HepG2 (cell line): ENCODE data around the gene UGGT1. TPM values are rescaled to one million over a fixed set of nuclear protein-coding genes. Genes with fewer than 3 reads are reported as not detected.
A peak's percentile ranks its signal among the peaks of the same experiment; 100 is the strongest.

Experiments used
- ATAC-seq: fragments of 200-7000 bp; cut with Tn5 transposase; 3 replicates; pipeline ENCODE4 v1.9.1; 2020; ENCODE audit warnings: mild to moderate bottlenecking, moderate library complexity
- BruUV-seq: library from RNA; stranded (reverse); fragments of 400-500 nt; replicated peaks from 2 replicates; lab custom pipeline; 2021; lab: Mats Ljungman, UMichigan
- CTCF ChIA-PET: fragments of 300-600 bp; formaldehyde crosslinking; extraction: SDS; loops from one replicate; lab custom pipeline; 2021; ENCODE audit warnings: low total read pairs, inconsistent platforms, low intra/inter-chr PET ratio; lab: Yijun Ruan, JAX
- POLR2A ChIA-PET: fragments of 350-600 bp; sonication (Branson Sonifier 250); formaldehyde crosslinking; loops from one replicate; lab custom pipeline; 2020; ENCODE audit warnings: antibody characterized with exemption, inconsistent platforms; lab: Yijun Ruan, JAX
- DNase-seq: peaks from one replicate; pipeline ENCODE4 v3.0.0-alpha.2; 2015; ENCODE audit warnings: low spot score
- FAIRE-seq: peaks from 3 replicates; lab custom pipeline; 2011; peaks lifted over from hg19 to GRCh38; lab: Jason Lieb, UNC
- H2AFZ ChIP-seq: one replicate; pipeline ENCODE4 v1.6.1; 2011; ENCODE audit warnings: low read length, inconsistent platforms
- H3K27ac ChIP-seq: fragments of 300-600 bp; 3 replicates; pipeline ENCODE4 v1.8.0; 2011; ENCODE audit warnings: mixed run types, mild to moderate bottlenecking, mixed read lengths, low read length, inconsistent platforms; ENCODE audit not compliant: insufficient read depth; ENCODE audit errors: extremely low read length
- H3K27me3 ChIP-seq, 2 experiments: fragments of 200-600 bp in 1 of 2; 2 replicates in 1 of 2; 3 replicates in 1 of 2; pipeline versions ENCODE4 v1.6.0 to v1.8.0; 2011; ENCODE audit warnings: low read length in 2 of 2, mild to moderate bottlenecking in 2 of 2, moderate library complexity in 2 of 2, inconsistent platforms in 1 of 2; ENCODE audit not compliant: insufficient read depth in 2 of 2, control insufficient read depth in 1 of 2
- H3K36me3 ChIP-seq, 2 experiments: fragments of 200-600 bp in 1 of 2; replicated peaks in 1 of 2; 2 replicates in 1 of 2; 3 replicates in 1 of 2; pipeline versions ENCODE4 v1.5.1 to v1.8.0; 2011; ENCODE audit warnings: low read length in 2 of 2, inconsistent platforms in 1 of 2; ENCODE audit not compliant: insufficient read depth in 2 of 2, control insufficient read depth in 1 of 2
- H3K4me1 ChIP-seq: 2 replicates; pipeline ENCODE4 v1.5.1; 2012; ENCODE audit warnings: low read length, inconsistent platforms; ENCODE audit not compliant: insufficient read depth
- H3K4me2 ChIP-seq: 2 replicates; pipeline ENCODE4 v1.6.0; 2011; ENCODE audit warnings: low read depth, low read length, inconsistent platforms
- H3K4me3 ChIP-seq, 3 experiments: fragments of 200-600 bp in 1 of 3; sonication (generic), shearing (Covaris generic) in 1 of 3; replicated peaks in 1 of 3; 2 replicates each; pipeline ENCODE4 v1.5.1; 2011 to 2016; ENCODE audit warnings: low read length in 3 of 3, inconsistent platforms in 2 of 3, low read depth in 2 of 3, mild to moderate bottlenecking in 2 of 3, control low read depth in 1 of 3, mixed read lengths in 1 of 3; ENCODE audit not compliant: insufficient read depth in 1 of 3
- H3K79me2 ChIP-seq: one replicate; pipeline ENCODE4 v1.6.1; 2011; ENCODE audit warnings: low read length, inconsistent platforms; ENCODE audit not compliant: insufficient read depth
- H3K9ac ChIP-seq: 2 replicates; pipeline ENCODE4 v1.6.0; 2011; ENCODE audit warnings: mild to moderate bottlenecking, low read depth, low read length, inconsistent platforms; ENCODE audit not compliant: insufficient read depth
- H3K9me3 ChIP-seq: 2 replicates; pipeline ENCODE4 v1.5.1; 2012; ENCODE audit warnings: mild to moderate bottlenecking, low read length
- H4K20me1 ChIP-seq: 2 replicates; pipeline ENCODE4 v1.6.0; 2011; ENCODE audit warnings: inconsistent platforms, mild to moderate bottlenecking, low read length, moderate library complexity; ENCODE audit not compliant: insufficient read depth
- ADNP ChIP-seq: sonication (generic); formaldehyde crosslinking; IDR thresholded peaks from 2 replicates; pipeline ENCODE4 v1.4.0; 2020; ENCODE audit warnings: missing genetic modification reagents
- CBX2 ChIP-seq, 2 experiments: fragments of 200-600 bp in 1 of 2; sonication (generic); formaldehyde crosslinking in 1 of 2; IDR thresholded peaks; 2 replicates each; pipeline versions ENCODE4 v1.7.0 to v1.8.1; 2018 to 2022; ENCODE audit warnings: low read depth in 2 of 2, low read length in 1 of 2, mild to moderate bottlenecking in 1 of 2, missing genetic modification reagents in 1 of 2
- GFI1 ChIP-seq: sonication (generic); formaldehyde crosslinking; IDR thresholded peaks from 2 replicates; pipeline ENCODE4 v1.5.0; 2020; ENCODE audit warnings: missing genetic modification reagents, mild to moderate bottlenecking, borderline replicate concordance
- IKZF4 ChIP-seq: sonication (generic); formaldehyde crosslinking; IDR thresholded peaks from 2 replicates; pipeline ENCODE4 v1.5.1; 2020; ENCODE audit warnings: borderline replicate concordance, mild to moderate bottlenecking, low read depth, missing genetic modification reagents; ENCODE audit errors: not compliant biosample characterization
- MYNN ChIP-seq: sonication (generic); formaldehyde crosslinking; IDR thresholded peaks from 2 replicates; pipeline ENCODE4 v1.4.0; 2020; ENCODE audit warnings: mild to moderate bottlenecking, low read depth, missing genetic modification reagents
- RARG ChIP-seq: sonication (generic); formaldehyde crosslinking; IDR thresholded peaks from 2 replicates; pipeline ENCODE4 v1.4.0; 2020; ENCODE audit warnings: low read depth, mild to moderate bottlenecking, missing genetic modification reagents
- SCMH1 ChIP-seq: sonication (generic); formaldehyde crosslinking; IDR thresholded peaks from 2 replicates; pipeline ENCODE4 v1.9.0; 2021; ENCODE audit warnings: missing genetic modification reagents, mild to moderate bottlenecking, borderline replicate concordance
- ZBTB25 ChIP-seq: IDR thresholded peaks from 2 replicates; pipeline ENCODE4 v1.6.1; 2018; ENCODE audit warnings: missing genetic modification reagents
- ZFYVE20 ChIP-seq: sonication (generic); formaldehyde crosslinking; IDR thresholded peaks from 2 replicates; pipeline ENCODE4 v1.8.0; 2023; ENCODE audit warnings: low read depth, mild to moderate bottlenecking, moderate library complexity, missing genetic modification reagents, borderline replicate concordance
- ZNF235 ChIP-seq: sonication (generic); formaldehyde crosslinking; IDR thresholded peaks from 2 replicates; pipeline ENCODE4 v1.8.1; 2023; ENCODE audit warnings: mild to moderate bottlenecking, missing genetic modification reagents, borderline replicate concordance
- ZNF354B ChIP-seq: sonication (generic); formaldehyde crosslinking; IDR thresholded peaks from 2 replicates; pipeline ENCODE4 v1.8.0; 2022; ENCODE audit warnings: mild to moderate bottlenecking, missing genetic modification reagents
- ZNF567 ChIP-seq: sonication (generic); formaldehyde crosslinking; IDR thresholded peaks from 2 replicates; pipeline ENCODE4 v1.8.1; 2023; ENCODE audit warnings: mild to moderate bottlenecking, missing genetic modification reagents, borderline replicate concordance
- WGBS: methylation state at CpG from one replicate; pipeline ENCODE4 v1.1.6; 2017; ENCODE audit warnings: low lambda C conversion rate; 5-methylcytosine and 5-hydroxymethylcytosine counted together
- in situ Hi-C: cut with HindIII; loops from 2 replicates; pipeline ENCODE4 v1.10.0; 2017; ENCODE audit warnings: low pct_unique_long_range_greater_than_20kb; ENCODE audit not compliant: extremely low pct_ligation_motif_present
- intact Hi-C: fragments of 100-400 bp; cut with micrococcal nuclease; formaldehyde crosslinking; loops from one replicate; pipeline ENCODE4 v1.10.0; 2022; ENCODE audit not compliant: unreplicated experiment
- polyA plus RNA-seq, 8 experiments: library from polyadenylated mRNA; depleted of rRNA in 3 of 8; stranded (reverse) in 7 of 8; unstranded in 1 of 8; fragments of >200 nt; fragmentation: Illumina TruSeq in 4 of 8; extraction: Trizol in 4 of 8; gene quantifications; 2 replicates each; pipeline versions ENCODE4 v1.2.1 to v1.2.3, GENCODE V29; 2011 to 2016; ENCODE audit warnings: low read depth in 4 of 8, missing spikeins in 1 of 8, mixed read lengths in 1 of 8; ENCODE audit not compliant: insufficient read depth in 1 of 8
- total RNA-seq, 5 experiments: library from RNA; depleted of rRNA; stranded (reverse); fragments of >200 nt; fragmentation: Illumina TruSeq; extraction: Trizol; gene quantifications; 2 replicates each; pipeline ENCODE4 v1.2.3, GENCODE V29; 2016; ENCODE audit warnings: low read depth in 1 of 5

UGGT1 gene
- total and polyA plus RNA-seq, 2 of the 13 experiments (the other 11 are each of a cell fraction or from before 2014, with no cell fraction given): 35.8 to 83.2 TPM

- Histone ChIP-seq H2AFZ (no peak overlapping the region), H3K4me1 (peaks cover 14% of the 10 kb centered on the region), H3K36me3 (no peaks in the 10 kb centered on the region), H3K79me2 (no peaks in the 10 kb centered on the region), H4K20me1 (no peaks in the 10 kb centered on the region), H3K4me2 (no peak overlapping the region), H3K27ac (no peak overlapping the region), H3K27me3 (no peaks in the 10 kb centered on the region; a peak in 1 of 5 replicates), H3K4me3 (no peak overlapping the region), H3K9me3 (no peaks in the 10 kb centered on the region), H3K9ac (no peak overlapping the region)
- no peak for TF ChIP-seq ZNF235
- TF ChIP-seq SCMH1: no peak
- no peak for TF ChIP-seq ZNF567 (CRISPR knock-in tag)
- no peak for TF ChIP-seq GFI1
- no peak for TF ChIP-seq ZFYVE20 (CRISPR knock-in tag)
- no peak for TF ChIP-seq RARG (CRISPR knock-in tag)
- no peak for TF ChIP-seq IKZF4 (CRISPR knock-in tag)
- no peak for TF ChIP-seq ADNP (CRISPR knock-in tag)
- TF ChIP-seq ZNF354B (CRISPR knock-in tag): no peak
- in situ Hi-C loops: no loop called here
- FAIRE-seq: no peak
- no peak for ATAC-seq
- intact Hi-C loops: no loop called here
- no peak for DNase-seq
- ChIA-PET POLR2A (no interaction called here), CTCF (no interaction called here)
- 77% methylated on average over 14 of the region's 14 CpGs for WGBS
- BruUV-seq: no TSS peak
Observed at GRCh38 chr2:128214251-128214650, 123.3 kb downstream of the UGGT1 start.

GRCh38 chr2:128214866-128215460 is 124.0 kb downstream of the UGGT1 start:
- Histone ChIP-seq H3K27me3 (no peaks in the 10 kb centered on the region; a peak in 1 of 5 replicates), H3K4me3 (no peak overlapping the region), H3K36me3 (no peaks in the 10 kb centered on the region), H3K4me2 (no peak overlapping the region), H3K27ac (no peak overlapping the region), H4K20me1 (no peaks in the 10 kb centered on the region), H3K79me2 (no peaks in the 10 kb centered on the region), H3K9me3 (no peaks in the 10 kb centered on the region), H2AFZ (no peak overlapping the region), H3K4me1 (peaks cover 14% of the 10 kb centered on the region), H3K9ac (no peak overlapping the region)
- peak; percentile 40; the same call in 2 of the 3 replicates for ATAC-seq
- in situ Hi-C loops (no loop called here), intact Hi-C loops (no loop called here)
- no peak for FAIRE-seq
- 74% methylated on average over 14 of the region's 14 CpGs for WGBS
- ChIA-PET POLR2A (interaction anchor here (0.8 kb wide), 1 partner anchor 19 kb away, joined by 4 read pairs; no protein-coding TSS in a partner anchor), CTCF (no interaction called here)
- BruUV-seq: no TSS peak
- no peak for DNase-seq
- TF ChIP-seq CBX2 (IDR thresholded peaks at IDR 0.05; ENCODE audit: low read depth, low read length): no peak
- TF ChIP-seq CBX2 (CRISPR knock-in tag; IDR thresholded peaks at IDR 0.05; ENCODE audit: low read depth): no peak
- TF ChIP-seq ZBTB25: no peak
- no peak for TF ChIP-seq MYNN (CRISPR knock-in tag)
